ENCODE measurements around the gene LILRB5. TPM values are rescaled to one million over a fixed set of nuclear protein-coding genes. Genes with fewer than 3 reads are reported as not detected.

LILRB5 gene
- total RNA-seq, 3 donors from 2014 or later, result 2.0 to 46.4 (median 4.8) TPM

- Histone ChIP-seq H3K27ac (no peak overlapping the region), H3K4me1 (peaks cover 5 to 13% of the 10 kb centered on the region in 2 donors), H3K27me3 (no peaks in the 10 kb centered on the region), H3K9me3 (no peaks in the 10 kb centered on the region), H3K36me3 (peaks cover 4% of the 10 kb centered on the region), H3K4me3 (peak overlapping the region in 1 of 3 donors; percentile 93)
- DNase-seq (ENCODE audit: low spot score in 2 of 2), result no peak
- intact Hi-C loops (cut with DNase I; ENCODE audit: low total_unique reads), result no loop called here
- no peak for TF ChIP-seq CTCF (IDR thresholded peaks at IDR 0.05)
- no peak for TF ChIP-seq POLR2A (IDR thresholded peaks at IDR 0.05)
- TF ChIP-seq POLR2AphosphoS5 (IDR thresholded peaks at IDR 0.05), result no peak
Measured at GRCh38 chr19:54203151-54203611, 53.9 kb downstream of the LILRB5 start.

GRCh38 chr19:54201980-54202379 lies 55.1 kb downstream of the LILRB5 start:
- Histone ChIP-seq H3K27me3 (no peaks in the 10 kb centered on the region), H3K9me3 (no peaks in the 10 kb centered on the region), H3K36me3 (peaks cover 4% of the 10 kb centered on the region), H3K4me1 (peaks cover 5 to 13% of the 10 kb centered on the region in 2 donors), H3K4me3 (peak overlapping the region; percentile 60 to 93 (median 68)), H3K27ac (peak overlapping the region; percentile 1 to 97)
- intact Hi-C loops (cut with DNase I; ENCODE audit: low total_unique reads), result no loop called here
- DNase-seq (ENCODE audit: low spot score in 2 of 2), result no peak
- no peak for TF ChIP-seq POLR2A (IDR thresholded peaks at IDR 0.05)
- no peak for TF ChIP-seq CTCF (IDR thresholded peaks at IDR 0.05)
- no peak for TF ChIP-seq POLR2AphosphoS5 (IDR thresholded peaks at IDR 0.05)

GRCh38 chr19:54201172-54201701 lies 55.8 kb downstream of the LILRB5 start:
- H3K27me3 ChIP-seq, result no peaks in the 10 kb centered on the region
- H3K27ac ChIP-seq, result peak overlapping the region; percentile 97
- TF ChIP-seq POLR2A (IDR thresholded peaks at IDR 0.05) (no peak), CTCF (IDR thresholded peaks at IDR 0.05) (no peak), POLR2AphosphoS5 (IDR thresholded peaks at IDR 0.05) (no peak)
- DNase-seq (ENCODE audit: low spot score in 2 of 2), result no peak
- peaks cover 5 to 13% of the 10 kb centered on the region in 2 donors for H3K4me1 ChIP-seq
- intact Hi-C loops (cut with DNase I; ENCODE audit: low total_unique reads), result no loop called here
- no peaks in the 10 kb centered on the region for H3K9me3 ChIP-seq
- peak overlapping the region; percentile 60 to 93 (median 68) for H3K4me3 ChIP-seq
- H3K36me3 ChIP-seq, result no peaks in the 10 kb centered on the region

Other genes with a start within 250 kb of the LILRB5 start
- not detected for gene VSTM1, start 193.4 kb downstream of the LILRB5 start, total RNA-seq
- not detected for gene TARM1, start 175.9 kb downstream of the LILRB5 start, total RNA-seq
- 1 to 10 TPM in 2 of 3 donors, under 1 TPM in 1; 0.66 to 2.4 (median 2.2) TPM for gene OSCAR, start 156.5 kb downstream of the LILRB5 start, total RNA-seq
- 10 to 100 TPM; 17.3 to 20.6 (median 20.5) TPM for gene NDUFA3, start 154.4 kb downstream of the LILRB5 start, total RNA-seq
- 10 to 100 TPM; 11.9 to 16.7 (median 16.2) TPM for gene TFPT, start 141.6 kb downstream of the LILRB5 start, total RNA-seq
- gene PRPF31, start 141.5 kb downstream of the LILRB5 start, total RNA-seq, result 10 to 100 TPM; 45.5 to 59.6 (median 52.5) TPM
- gene CNOT3, start 119.5 kb downstream of the LILRB5 start, total RNA-seq, result 10 to 100 TPM; 14.6 to 23.4 (median 22.9) TPM
- 1 to 10 TPM; 6.4 to 8.5 (median 8.0) TPM for gene LENG1, start 97.6 kb downstream of the LILRB5 start, total RNA-seq
- 10 to 100 TPM in 2 of 3 donors, under 1 TPM in 1; 0.48 to 41.6 (median 38.0) TPM for gene TMC4, start 84.1 kb downstream of the LILRB5 start, total RNA-seq
- gene MBOAT7, start 67.7 kb downstream of the LILRB5 start, total RNA-seq, result 10 to 100 TPM; 16.5 to 37.3 (median 24.6) TPM
- gene TSEN34, start 66.0 kb downstream of the LILRB5 start, total RNA-seq, result 10 to 100 TPM; 59.5 to 80.3 (median 74.4) TPM
- gene RPS9, start 56.4 kb downstream of the LILRB5 start, total RNA-seq, result 1,000 to 10,000 TPM; 2,169 to 2,630 (median 2,424) TPM
- gene LILRB3, start 34.3 kb downstream of the LILRB5 start, total RNA-seq, result 10 to 100 TPM in 2 of 3 donors, 1 to 10 TPM in 1; 1.6 to 28.3 (median 11.5) TPM
- gene LILRA6, start 14.5 kb downstream of the LILRB5 start, total RNA-seq, result 1 to 10 TPM; 1.3 to 2.9 (median 1.8) TPM
- 1 to 10 TPM in 2 of 3 donors, under 1 TPM in 1; 0.98 to 3.5 (median 1.8) TPM for gene LILRB2, start 23.8 kb upstream of the LILRB5 start, total RNA-seq
- 1 to 10 TPM in 2 of 3 donors, under 1 TPM in 1; 0.98 to 2.2 (median 1.4) TPM for gene LILRA5, start 55.9 kb upstream of the LILRB5 start, total RNA-seq
- gene LILRA4, start 81.9 kb upstream of the LILRB5 start, total RNA-seq, result 1 to 10 TPM in 1 of 3 donors, not detected in 2; 4.5 TPM
- gene LAIR1, start 107.7 kb upstream of the LILRB5 start, total RNA-seq, result 10 to 100 TPM; 11.8 to 44.5 (median 23.1) TPM
- gene TTYH1, start 158.2 kb upstream of the LILRB5 start, total RNA-seq, result 1 to 10 TPM in 2 of 3 donors, under 1 TPM in 1; 0.48 to 4.6 (median 4.0) TPM
- gene LENG8, start 191.9 kb upstream of the LILRB5 start, total RNA-seq, result 100 to 1,000 TPM in 2 of 3 donors, 10 to 100 TPM in 1; 82.9 to 204 (median 148) TPM
- gene LENG9, start 206.5 kb upstream of the LILRB5 start, total RNA-seq, result 1 to 10 TPM; 4.5 to 8.2 (median 4.8) TPM
- 10 to 100 TPM in 2 of 3 donors, 1 to 10 TPM in 1; 8.8 to 40.6 (median 17.4) TPM for gene CDC42EP5, start 216.0 kb upstream of the LILRB5 start, total RNA-seq
- not detected for gene LAIR2, start 245.6 kb upstream of the LILRB5 start, total RNA-seq

All from breast epithelium (tissue), 4 donors.